Bronchus fibroblast of lung (primary cell): ENCODE results near the gene SUCLG1. TPM values are rescaled to one million over a fixed set of nuclear protein-coding genes. Genes with fewer than 3 reads are reported as not detected.

Experiments
- total RNA-seq: library from RNA; depleted of rRNA; stranded (reverse); fragments of >200 nt; gene quantifications from 2 replicates; pipeline ENCODE4 v1.2.3, GENCODE V29; 2015

SUCLG1 gene
- total RNA-seq: 54.0 and 56.5 TPM in 2 replicates

GRCh38 chr2:84459018-84459943 lies at the start of gene SUCLG1:
TSS of gene SUCLG1 (minus strand) at chr2:84459280. CDS start at chr2:84459269, 11 bp downstream.

Other genes starting within 250 kb of the SUCLG1 start
- gene DNAH6, start 57.2 kb upstream of the SUCLG1 start, total RNA-seq: under 0.01 and 0.34 TPM in 2 replicates